K562 (cell line): ENCODE results near the gene HS3ST3A1. TPM values are rescaled to one million over a fixed set of nuclear protein-coding genes. Genes with fewer than 3 reads are reported as not detected.

Experiments used
- BHLHE40 ChIP-seq: IDR thresholded peaks from 2 replicates; pipeline ENCODE4 v1.6.1; 2011; ENCODE audit warnings: low read length, improper control_type of control experiment
- BRD4 ChIP-seq: fragments of 200-600 bp; sonication (generic); IDR thresholded peaks from 2 replicates; pipeline ENCODE4 v1.6.1; 2017; ENCODE audit warnings: inconsistent platforms
- CLOCK ChIP-seq: fragments of 250-450 bp; sonication (Bioruptor Pico); IDR thresholded peaks from 2 replicates; pipeline ENCODE4 v1.4.0; 2020; ENCODE audit warnings: mild to moderate bottlenecking, moderate library complexity, borderline replicate concordance
- ESRRB ChIP-seq: fragments of 250-450 bp; sonication (Bioruptor Pico); IDR thresholded peaks from 2 replicates; pipeline ENCODE4 v1.5.0; 2020; ENCODE audit warnings: mild to moderate bottlenecking, moderate library complexity, borderline replicate concordance
- MAFF ChIP-seq: IDR thresholded peaks from 2 replicates; pipeline ENCODE4 v1.6.1; 2012; ENCODE audit warnings: low read length, improper control_type of control experiment
- RREB1 ChIP-seq: fragments of 250-450 bp; sonication (Bioruptor Pico); IDR thresholded peaks from 2 replicates; pipeline ENCODE4 v1.4.0; 2020
- TFAM ChIP-seq: fragments of 250-450 bp; sonication (Bioruptor Pico); conservative IDR thresholded peaks from 2 replicates; pipeline ENCODE4 v1.5.0; 2021; ENCODE audit warnings: mild to moderate bottlenecking, moderate library complexity
- THAP7 ChIP-seq: fragments of 250-450 bp; sonication (Bioruptor Pico); IDR thresholded peaks from 2 replicates; pipeline ENCODE4 v1.5.0; 2021
- TSHZ1 ChIP-seq: fragments of 250-450 bp; sonication (Bioruptor Pico); IDR thresholded peaks from 2 replicates; pipeline ENCODE4 v1.4.0; 2020; ENCODE audit warnings: mild to moderate bottlenecking, moderate library complexity
- YBX1 ChIP-seq: fragments of 450-650 bp; IDR thresholded peaks from 2 replicates; pipeline ENCODE4 v1.7.1; 2016; ENCODE audit warnings: mild to moderate bottlenecking
- ZNF277 ChIP-seq: fragments of 250-450 bp; sonication (Bioruptor Pico); IDR thresholded peaks from 2 replicates; pipeline ENCODE4 v1.8.0; 2022; ENCODE audit warnings: inconsistent platforms, mild to moderate bottlenecking, moderate library complexity, borderline replicate concordance
- ZNF507 ChIP-seq: conservative IDR thresholded peaks from 2 replicates; pipeline ENCODE4 v1.6.1; 2017; ENCODE audit warnings: missing genetic modification characterization, missing compliant biosample characterization
- polyA plus RNA-seq, 8 experiments: library from polyadenylated mRNA; depleted of rRNA in 4 of 8; stranded (reverse) in 5 of 8; unstranded in 3 of 8; fragments of >200 nt; fragmentation: Nextera tagmentation in 2 of 8; fragmentation: Illumina TruSeq in 1 of 8; extraction: Ambion mirVana in 2 of 8; extraction: Trizol in 1 of 8; gene quantifications; 2 replicates each; pipeline versions ENCODE4 v1.2.1 to v1.2.3, GENCODE V29; 2011 to 2014; ENCODE audit warnings: inconsistent platforms in 1 of 8, missing spikeins in 1 of 8
- total RNA-seq, 7 experiments: library from RNA; depleted of rRNA in 6 of 7; stranded (reverse); fragments of >200 nt in 6 of 7; fragmentation: Illumina TruSeq in 2 of 7; extraction: Trizol in 2 of 7; gene quantifications; 2 replicates each; pipeline versions ENCODE4 v1.2.1 to v1.2.3, GENCODE V29; 2011 to 2021; ENCODE audit warnings: low replicate concordance in 1 of 7

The HS3ST3A1 gene
- total and polyA plus RNA-seq, 9 of the 15 experiments (the other 6 are each of a cell fraction or from before 2014, with no cell fraction given), result 0.25 to 14.8 (median 2.3) TPM

GRCh38 chr17:13521784-13522183, 79.9 kb downstream of the HS3ST3A1 start (continued):
- TF ChIP-seq TFAM (CRISPR knock-in tag) (no peak), YBX1 (no peak), ESRRB (no peak), ZNF277 (CRISPR knock-in tag) (no peak), ZNF507 (tag) (no peak), THAP7 (CRISPR knock-in tag) (no peak), TSHZ1 (CRISPR knock-in tag) (no peak), MAFF (no peak), CLOCK (CRISPR knock-in tag) (no peak), RREB1 (CRISPR knock-in tag) (no peak), BRD4 (no peak), BHLHE40 (no peak)
